GM12891 (cell line): ENCODE data around the gene RBM39.

Experiments
- DNase-seq: peaks from one replicate; pipeline ENCODE4 v3.0.0; 2011; ENCODE audit warnings: low spot score; ENCODE audit not compliant: insufficient read length
- FAIRE-seq: peaks from 2 replicates; lab custom pipeline; 2011; peaks lifted over from hg19 to GRCh38; lab: Jason Lieb, UNC
- PAX5 ChIP-seq: IDR thresholded peaks from 2 replicates; pipeline ENCODE4 v1.6.1; 2011; ENCODE audit warnings: low read length, moderate library complexity, mild to moderate bottlenecking; ENCODE audit not compliant: insufficient read depth, severe bottlenecking
- POLR2A ChIP-seq: IDR thresholded peaks from 2 replicates; pipeline ENCODE4 v1.6.1; 2011; ENCODE audit warnings: low read depth, low read length, control low read depth
- POLR2AphosphoS5 ChIP-seq: IDR thresholded peaks from 2 replicates; pipeline ENCODE4 v1.6.1; 2011; ENCODE audit warnings: low read depth, low read length, control low read depth
- POU2F2 ChIP-seq: IDR thresholded peaks from 2 replicates; pipeline ENCODE4 v1.6.1; 2011; ENCODE audit warnings: low read depth, mild to moderate bottlenecking, control low read depth, low read length, moderate library complexity
- SPI1 ChIP-seq: IDR thresholded peaks from 2 replicates; pipeline ENCODE4 v1.6.1; 2011; ENCODE audit warnings: low read depth, low read length, control low read depth
- TAF1 ChIP-seq: IDR thresholded peaks from 2 replicates; pipeline ENCODE4 v1.6.1; 2011; ENCODE audit warnings: low read depth, low read length, control low read depth

The RBM39 gene

DNA sequence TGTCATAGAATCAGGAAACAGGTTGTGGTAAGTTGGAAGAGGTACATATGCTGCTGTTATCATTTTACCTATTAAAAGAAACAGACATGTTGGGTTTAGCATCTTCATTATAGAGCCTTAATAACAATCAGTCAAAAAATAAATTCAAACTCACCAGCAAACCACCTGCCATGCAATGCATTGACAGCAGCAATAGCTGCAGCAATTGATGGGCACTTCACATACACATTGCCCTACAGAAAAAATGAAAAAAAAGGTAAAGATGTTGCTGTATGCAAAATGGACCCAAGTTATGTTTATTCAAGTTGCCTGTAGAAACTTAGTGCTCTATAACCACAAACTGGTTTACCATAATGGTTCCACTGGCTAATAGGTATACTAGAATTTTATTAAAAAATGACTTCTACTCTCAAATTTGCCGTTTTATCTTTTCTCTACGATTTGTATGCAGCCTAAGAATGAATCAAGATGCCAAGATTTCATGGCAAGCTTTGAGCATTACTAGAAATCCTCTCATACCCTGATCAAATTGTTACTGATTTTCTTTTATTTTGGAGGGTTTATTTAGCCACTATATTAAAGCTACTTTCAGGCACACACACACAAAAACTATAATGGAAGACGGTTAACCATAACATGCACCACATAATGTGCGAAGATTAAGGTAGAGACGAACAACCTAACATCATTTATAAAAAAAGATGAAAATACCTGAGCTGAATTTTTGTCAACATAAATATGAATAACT is 37.4 kb downstream of the RBM39 start:
- DNase-seq (no peak), FAIRE-seq (no peak)
- TF ChIP-seq SPI1: no peak
- no peak for TF ChIP-seq TAF1
- TF ChIP-seq POLR2A: no peak
- TF ChIP-seq POU2F2: no peak
- no peak for TF ChIP-seq POLR2AphosphoS5
- TF ChIP-seq PAX5: no peak

DNA sequence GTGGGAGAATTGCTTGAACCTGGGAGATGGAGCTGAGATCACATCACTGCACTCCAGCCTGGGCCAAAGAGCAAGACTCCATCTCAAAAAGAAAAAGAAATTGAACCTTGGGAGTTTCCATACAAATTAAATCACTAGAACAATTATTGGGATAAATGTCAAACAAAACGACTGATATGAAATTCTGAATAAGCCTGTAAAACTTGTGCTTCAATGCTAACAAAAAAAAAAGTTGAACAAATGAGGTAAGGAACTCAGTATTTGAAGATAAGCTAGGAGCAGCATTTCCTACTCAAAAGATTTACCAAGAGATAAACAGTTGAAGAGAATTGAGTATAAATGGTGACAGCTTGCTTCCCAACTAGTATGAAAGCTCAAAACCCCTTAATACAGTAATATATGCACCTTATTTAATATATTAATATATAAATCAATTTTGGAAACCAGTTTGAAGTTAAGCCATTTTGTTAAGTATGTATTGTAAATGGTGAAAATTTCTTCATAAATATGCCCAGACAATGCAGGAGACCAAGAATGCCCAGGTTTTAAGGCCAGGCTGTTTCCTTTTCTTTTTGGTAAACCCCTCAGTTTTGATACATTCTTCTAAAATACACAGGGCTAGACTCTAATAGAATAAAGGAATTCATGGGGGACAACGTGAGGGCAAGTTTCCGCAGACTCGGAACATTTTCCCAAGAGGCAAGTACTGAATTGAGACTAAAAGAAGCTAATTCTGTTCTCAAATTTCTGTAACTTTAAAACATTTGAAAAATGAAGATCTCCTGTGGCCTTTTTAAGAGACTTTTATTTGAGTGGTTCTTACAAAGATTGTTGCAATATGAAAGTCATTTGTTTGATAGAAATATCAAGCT is 39.0 kb downstream of the RBM39 start:
- no peak for FAIRE-seq

GRCh38 chr20:35702051-35702823 is 39.8 kb downstream of the RBM39 start:
- peak; percentile 77 for TF ChIP-seq POLR2AphosphoS5
- TF ChIP-seq PAX5: no peak
- TF ChIP-seq POU2F2: peak; percentile 61; the same call in 1 of the 2 replicates
- FAIRE-seq (no peak), DNase-seq (no peak)

More for the DNA sequence above, 39.0 kb downstream of the RBM39 start:
- DNase-seq: no peak
- TF ChIP-seq POLR2A (peak; percentile 40), TAF1 (no peak), POLR2AphosphoS5 (no peak)

GRCh38 chr20:35700625-35701148 is 41.4 kb downstream of the RBM39 start:
- DNase-seq (no peak), FAIRE-seq (no peak)
- TF ChIP-seq POU2F2 (no peak), POLR2AphosphoS5 (no peak), PAX5 (no peak), SPI1 (no peak), TAF1 (no peak), POLR2A (no peak)

DNA sequence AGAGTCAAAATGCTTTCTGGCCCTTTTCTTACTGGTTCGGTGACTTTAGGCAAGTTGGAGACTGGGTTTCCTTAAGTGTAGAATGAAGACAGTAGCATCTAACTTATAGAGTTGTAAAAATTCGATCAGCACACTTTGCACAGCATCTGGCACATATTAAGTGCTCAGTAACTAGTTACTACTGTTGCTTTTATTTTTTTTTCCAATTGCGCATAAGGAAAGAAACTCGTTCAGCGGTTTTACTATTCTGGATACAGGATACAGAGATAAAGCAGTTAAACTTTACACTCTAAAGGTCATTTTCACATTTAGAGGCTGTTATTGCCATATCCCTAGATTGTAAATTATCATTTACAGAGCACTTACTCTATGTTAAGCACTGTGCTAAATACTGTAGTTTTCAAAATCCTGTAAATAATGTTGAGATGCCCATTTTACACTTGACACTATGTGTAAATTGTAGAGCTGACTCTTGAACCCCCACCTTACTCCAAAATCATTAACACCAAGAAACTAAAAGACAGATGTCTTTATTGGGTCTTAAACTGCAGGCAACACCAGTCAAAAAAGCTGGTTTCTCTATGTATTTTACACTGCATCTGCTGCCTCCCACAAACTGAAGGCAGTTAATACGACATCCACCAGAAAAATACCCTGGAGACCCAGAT is 42.0 kb downstream of the RBM39 start:
- DNase-seq (no peak), FAIRE-seq (no peak)
- no peak; the same call in 1 of the 2 replicates for TF ChIP-seq TAF1
- TF ChIP-seq POLR2AphosphoS5: no peak
- no peak for TF ChIP-seq PAX5
- no peak for TF ChIP-seq POLR2A
- no peak for TF ChIP-seq POU2F2
- TF ChIP-seq SPI1: no peak

DNA sequence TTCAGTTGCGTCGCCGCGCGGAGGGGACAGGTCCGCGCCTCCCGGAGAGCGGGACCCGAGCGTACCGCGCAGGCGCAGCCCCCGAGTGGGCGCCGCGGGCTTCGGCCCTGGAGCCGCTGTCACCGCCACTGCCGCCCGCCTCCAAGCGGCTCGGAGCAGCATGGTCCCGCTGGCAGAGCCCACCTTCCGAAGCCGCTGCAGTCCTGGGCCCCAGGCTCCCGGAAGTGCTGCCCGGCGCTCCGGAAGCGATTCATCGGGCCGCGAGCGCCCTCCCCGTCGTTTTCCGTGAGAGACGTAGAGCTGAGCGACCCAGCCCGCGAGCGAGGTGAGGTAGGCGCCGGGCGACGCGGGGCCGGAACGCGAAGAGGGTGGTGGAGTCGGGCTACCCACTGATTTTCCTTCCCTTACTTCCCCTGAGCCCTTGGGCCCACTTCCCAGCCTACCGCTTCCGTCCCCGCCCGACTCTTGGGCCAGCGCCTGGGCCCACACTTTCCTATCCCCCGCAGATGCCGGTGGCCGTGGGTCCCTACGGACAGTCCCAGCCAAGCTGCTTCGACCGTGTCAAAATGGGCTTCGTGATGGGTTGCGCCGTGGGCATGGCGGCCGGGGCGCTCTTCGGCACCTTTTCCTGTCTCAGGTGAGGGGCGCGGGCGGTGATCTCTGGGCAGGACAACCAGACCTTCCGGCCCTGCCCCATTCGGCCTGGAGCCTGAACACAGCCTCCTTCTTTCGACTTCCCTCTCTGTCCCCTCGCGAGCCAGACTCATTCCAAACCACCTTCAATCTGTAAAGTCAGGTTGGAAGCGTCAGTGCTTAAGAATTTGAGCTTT is 42.7 kb downstream of the RBM39 start, which contains the start of the genes NFS1 and ROMO1:
Gene NFS1 (minus strand): TSS at position 226 of the 830 bp plus-strand sequence. CDS start 64 bp downstream, at position 162.
Gene ROMO1 (plus strand): TSS at position 279 of the 830 bp plus-strand sequence. CDS start 228 bp downstream, at position 507.
- peak; percentile 79 for FAIRE-seq
- DNase-seq: peak; percentile 90
- TF ChIP-seq PAX5 (peak; percentile 43), POLR2AphosphoS5 (peak; percentile 73), SPI1 (no peak), POLR2A (peak; percentile 67), POU2F2 (no peak; the same call in 1 of the 2 replicates), TAF1 (0 out of 2 replicates have a peak, but pooled peaks have one; percentile 30)

DNA sequence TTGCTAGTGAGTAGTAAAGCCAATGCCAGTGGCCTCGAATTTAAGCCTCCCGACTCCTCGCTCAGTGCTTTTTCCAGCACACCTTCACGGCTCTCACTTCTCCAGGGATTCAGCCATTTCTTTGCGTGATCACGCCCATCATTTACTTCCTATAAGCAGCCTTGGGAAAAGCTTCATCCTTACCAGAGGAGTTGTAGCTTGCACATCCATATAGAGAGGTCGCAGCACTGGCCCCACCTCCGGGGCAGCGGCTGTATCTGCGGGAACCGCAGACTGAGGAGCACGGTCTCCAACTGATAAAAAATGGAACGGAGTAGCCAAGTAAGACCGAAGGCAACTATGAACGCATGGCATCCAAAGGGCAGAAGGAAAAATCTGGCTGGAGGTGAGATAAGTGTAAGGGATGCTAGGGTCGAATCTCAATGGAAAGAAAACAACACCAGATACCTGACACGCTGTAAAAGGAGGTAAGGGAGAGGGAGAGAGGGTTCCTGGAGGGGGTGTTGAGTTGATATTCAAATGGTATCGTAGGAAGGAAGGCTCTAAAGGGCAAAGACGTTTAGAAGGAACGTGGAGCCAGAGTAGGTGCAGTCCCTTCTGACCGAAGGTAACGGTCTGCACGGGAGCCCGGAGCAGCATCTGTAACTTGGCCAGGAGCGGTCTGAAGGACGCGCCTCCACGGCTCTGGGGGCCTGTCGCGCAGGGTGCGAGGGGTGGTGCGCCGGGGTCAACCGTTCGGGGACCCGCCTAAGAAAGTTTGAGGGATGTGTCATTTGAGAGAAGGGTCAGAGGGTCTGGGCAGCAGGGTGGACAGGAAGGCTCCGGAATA is 43.5 kb downstream of the RBM39 start:
- FAIRE-seq (no peak), DNase-seq (no peak)
- TF ChIP-seq PAX5 (no peak), SPI1 (no peak), POLR2AphosphoS5 (no peak), TAF1 (0 out of 2 replicates have a peak, but pooled peaks have one; percentile 12)
